Left lung (tissue), 10 donors: ENCODE data around the gene RIMKLA. TPM values are rescaled to one million over a fixed set of nuclear protein-coding genes. Genes with fewer than 3 reads are reported as not detected.

Experiments used
- ATAC-seq: fragments of 200-7000 bp; cut with Tn5 transposase; one replicate; pipeline ENCODE4 v1.9.1; 2020; ENCODE audit warnings: moderate library complexity
- DNase-seq, 4 donors: peaks; one replicate each; pipeline ENCODE4 v3.0.0-alpha.2; 2013 to 2020
- H3K27ac ChIP-seq, 2 donors: fragments of 200-600 bp; sonication (generic) in 1 of 2; one replicate each; pipeline versions ENCODE4 v1.5.0 to v1.8.0; 2020 to 2021
- H3K27me3 ChIP-seq, 2 donors: fragments of 200-600 bp; sonication (generic) in 1 of 2; one replicate each; pipeline versions ENCODE4 v1.5.0 to v1.8.0; 2020 to 2021
- H3K36me3 ChIP-seq, 2 donors: fragments of 200-600 bp; sonication (generic) in 1 of 2; one replicate each; pipeline versions ENCODE4 v1.5.0 to v1.8.0; 2020 to 2021
- H3K4me1 ChIP-seq, 2 donors: fragments of 200-600 bp; one replicate each; pipeline ENCODE4 v1.8.0; 2021
- H3K4me3 ChIP-seq, 2 donors: fragments of 200-600 bp; sonication (generic) in 1 of 2; one replicate each; pipeline versions ENCODE4 v1.5.0 to v1.8.0; 2020 to 2021; ENCODE audit warnings: mild to moderate bottlenecking in 1 of 2
- H3K9me3 ChIP-seq, 2 donors: fragments of 200-600 bp; sonication (generic) in 1 of 2; one replicate each; pipeline versions ENCODE4 v1.5.0 to v1.8.0; 2020 to 2021
- intact Hi-C, 2 donors: fragments of 100-400 bp; cut with DNase I; formaldehyde crosslinking; loops; one replicate each; pipeline versions ENCODE4 v1.11.2 to v1.14.2; 2022
- polyA plus RNA-seq, 6 donors: library from polyadenylated mRNA; unstranded; fragments of 120-200 nt; gene quantifications; one replicate each; pipeline ENCODE4 v1.2.1, GENCODE V29; 2013; ENCODE audit not compliant: insufficient read length in 6 of 6
- total RNA-seq, 2 donors: library from RNA; stranded (reverse); fragmentation: NEBNext Ultra II Directional; extraction: Animal tissue kit (Norgen Biotek cat#: 25700); gene quantifications; one replicate each; pipeline ENCODE4 v1.2.1, GENCODE V29; 2021
- TF ChIP-seq, protein P1 (sequence below), 2 donors: fragments of 200-600 bp; sonication (generic) in 1 of 2; IDR thresholded peaks; one replicate each; pipeline versions ENCODE4 v1.5.0 to v1.8.0; 2021; ENCODE audit warnings: antibody characterized with exemption in 2 of 2
- donor health status: DM: no; HTN: yes; CAD: no.
- donor health status: DM: no; HTN: no; CAD: no.

The RIMKLA gene
- total and polyA plus RNA-seq, 8 donors = 0.40 to 11.4 (median 0.78) TPM

DNA sequence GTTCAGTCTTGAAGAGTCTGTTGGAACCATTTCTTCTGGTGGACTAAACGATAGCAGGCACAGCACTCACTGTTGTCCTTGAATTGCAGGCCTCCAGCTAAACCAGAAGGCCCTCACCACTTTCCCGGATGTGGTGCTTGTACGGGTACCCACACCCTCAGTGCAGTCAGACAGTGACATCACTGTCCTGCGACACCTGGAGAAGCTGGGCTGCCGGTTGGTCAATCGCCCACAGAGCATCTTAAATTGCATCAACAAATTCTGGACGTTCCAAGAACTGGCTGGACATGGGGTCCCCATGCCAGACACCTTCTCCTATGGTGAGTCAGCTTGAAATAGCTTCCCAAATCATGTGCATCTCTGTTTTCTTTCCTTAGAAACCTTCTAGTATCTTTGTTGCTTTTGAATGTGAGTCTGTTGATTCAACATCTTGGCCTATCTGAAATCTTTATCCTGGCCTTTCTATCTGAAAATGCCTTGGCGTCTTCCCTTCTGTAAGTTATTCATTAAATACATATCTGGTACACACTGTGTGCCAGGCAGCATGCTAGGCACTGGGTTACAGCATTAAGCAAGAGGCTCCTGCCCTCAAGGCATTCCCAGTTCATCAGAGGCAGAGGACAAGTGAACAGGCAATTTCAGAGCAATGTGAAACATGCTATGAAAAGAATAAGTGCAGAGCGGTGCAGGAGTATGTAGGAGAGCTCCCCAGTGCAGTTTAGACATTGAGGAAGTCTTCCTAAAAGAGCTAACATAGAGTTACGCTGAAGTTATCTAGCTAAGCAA is 18.9 kb downstream of the RIMKLA start:
- H3K4me3 ChIP-seq = no peak overlapping the region
- H3K9me3 ChIP-seq = no peaks in the 10 kb centered on the region
- no peaks in the 10 kb centered on the region for H3K4me1 ChIP-seq
- no peak for DNase-seq
- TF ChIP-seq, protein P1, sequence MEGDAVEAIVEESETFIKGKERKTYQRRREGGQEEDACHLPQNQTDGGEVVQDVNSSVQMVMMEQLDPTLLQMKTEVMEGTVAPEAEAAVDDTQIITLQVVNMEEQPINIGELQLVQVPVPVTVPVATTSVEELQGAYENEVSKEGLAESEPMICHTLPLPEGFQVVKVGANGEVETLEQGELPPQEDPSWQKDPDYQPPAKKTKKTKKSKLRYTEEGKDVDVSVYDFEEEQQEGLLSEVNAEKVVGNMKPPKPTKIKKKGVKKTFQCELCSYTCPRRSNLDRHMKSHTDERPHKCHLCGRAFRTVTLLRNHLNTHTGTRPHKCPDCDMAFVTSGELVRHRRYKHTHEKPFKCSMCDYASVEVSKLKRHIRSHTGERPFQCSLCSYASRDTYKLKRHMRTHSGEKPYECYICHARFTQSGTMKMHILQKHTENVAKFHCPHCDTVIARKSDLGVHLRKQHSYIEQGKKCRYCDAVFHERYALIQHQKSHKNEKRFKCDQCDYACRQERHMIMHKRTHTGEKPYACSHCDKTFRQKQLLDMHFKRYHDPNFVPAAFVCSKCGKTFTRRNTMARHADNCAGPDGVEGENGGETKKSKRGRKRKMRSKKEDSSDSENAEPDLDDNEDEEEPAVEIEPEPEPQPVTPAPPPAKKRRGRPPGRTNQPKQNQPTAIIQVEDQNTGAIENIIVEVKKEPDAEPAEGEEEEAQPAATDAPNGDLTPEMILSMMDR (IDR thresholded peaks at IDR 0.05) = no peak
- no peaks in the 10 kb centered on the region for H3K27me3 ChIP-seq
- intact Hi-C loops = no loop called here
- H3K36me3 ChIP-seq = no peaks in the 10 kb centered on the region
- H3K27ac ChIP-seq = no peak overlapping the region
- no peak for ATAC-seq

DNA sequence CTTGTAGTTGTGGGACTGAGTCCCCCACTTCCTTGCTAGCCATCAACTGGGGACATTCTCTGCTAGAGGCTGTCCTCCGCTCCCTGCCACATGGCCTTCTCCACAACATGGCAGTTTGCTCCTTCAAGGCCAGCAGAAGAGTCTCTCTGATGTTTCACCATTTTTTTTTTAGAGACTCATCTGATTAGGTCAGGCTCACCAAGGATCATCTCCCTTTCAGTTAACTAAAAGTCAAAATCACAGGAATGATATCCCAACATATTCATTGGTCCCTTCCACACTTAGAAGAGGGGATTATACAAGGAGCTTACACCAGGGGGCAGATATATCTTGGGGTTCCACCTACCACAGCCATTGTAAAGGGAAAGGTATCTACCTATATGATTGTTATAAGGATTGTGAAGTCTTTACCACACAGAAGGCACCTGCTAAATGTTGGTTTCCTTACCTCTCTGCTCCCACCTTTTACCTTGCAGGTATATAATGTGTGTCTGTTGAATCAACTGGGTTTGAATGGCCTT is 23.3 kb downstream of the RIMKLA start:
- Histone ChIP-seq H3K4me1 (no peaks in the 10 kb centered on the region), H3K9me3 (no peaks in the 10 kb centered on the region), H3K36me3 (no peaks in the 10 kb centered on the region), H3K4me3 (no peak overlapping the region), H3K27ac (no peak overlapping the region), H3K27me3 (no peaks in the 10 kb centered on the region)
- ATAC-seq (no peak), DNase-seq (no peak)
- TF ChIP-seq, protein P1 (IDR thresholded peaks at IDR 0.05) = no peak
- intact Hi-C loops = no loop called here

DNA sequence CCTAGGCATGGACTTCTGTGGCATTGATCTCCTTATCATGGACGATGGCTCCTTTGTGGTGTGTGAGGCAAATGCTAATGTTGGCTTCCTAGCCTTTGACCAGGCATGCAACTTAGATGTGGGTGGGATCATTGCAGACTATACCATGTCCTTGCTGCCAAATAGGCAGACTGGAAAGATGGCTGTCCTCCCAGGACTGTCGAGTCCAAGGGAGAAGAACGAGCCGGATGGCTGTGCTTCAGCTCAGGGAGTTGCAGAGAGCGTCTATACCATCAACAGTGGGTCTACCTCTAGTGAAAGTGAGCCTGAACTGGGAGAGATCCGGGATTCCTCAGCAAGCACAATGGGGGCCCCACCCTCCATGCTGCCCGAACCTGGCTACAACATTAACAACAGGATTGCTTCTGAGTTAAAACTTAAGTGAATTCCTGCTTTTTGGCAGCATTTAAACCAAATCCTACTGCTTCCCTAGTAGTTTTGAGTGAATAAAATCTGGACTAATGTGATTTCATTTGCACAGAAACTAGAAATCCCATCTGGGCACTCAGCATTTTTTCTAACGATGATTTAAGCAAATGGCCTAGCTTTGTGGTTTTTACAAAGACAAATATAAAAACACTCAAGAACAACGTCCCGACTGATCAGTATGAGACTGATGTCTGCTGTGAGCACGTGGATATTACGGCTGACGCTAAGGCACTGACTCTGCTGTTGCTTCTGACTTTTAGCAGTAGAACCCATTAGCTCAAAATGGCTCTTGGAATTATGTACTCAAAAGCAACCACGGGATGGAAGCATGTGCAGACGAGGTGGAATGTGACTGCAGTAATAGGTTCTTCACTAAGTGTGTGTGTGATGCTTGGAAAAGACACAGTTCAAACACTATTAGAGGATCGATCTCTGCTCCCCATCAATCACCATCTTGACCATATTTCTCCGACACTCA is 34.2 kb downstream of the RIMKLA start:
- H3K4me1 ChIP-seq = no peaks in the 10 kb centered on the region
- TF ChIP-seq, protein P1 (IDR thresholded peaks at IDR 0.05) = no peak
- H3K4me3 ChIP-seq = no peak overlapping the region
- DNase-seq (no peak), ATAC-seq (no peak)
- H3K27me3 ChIP-seq = no peaks in the 10 kb centered on the region
- H3K27ac ChIP-seq = no peak overlapping the region
- no peaks in the 10 kb centered on the region for H3K36me3 ChIP-seq
- intact Hi-C loops = no loop called here
- no peaks in the 10 kb centered on the region for H3K9me3 ChIP-seq

DNA sequence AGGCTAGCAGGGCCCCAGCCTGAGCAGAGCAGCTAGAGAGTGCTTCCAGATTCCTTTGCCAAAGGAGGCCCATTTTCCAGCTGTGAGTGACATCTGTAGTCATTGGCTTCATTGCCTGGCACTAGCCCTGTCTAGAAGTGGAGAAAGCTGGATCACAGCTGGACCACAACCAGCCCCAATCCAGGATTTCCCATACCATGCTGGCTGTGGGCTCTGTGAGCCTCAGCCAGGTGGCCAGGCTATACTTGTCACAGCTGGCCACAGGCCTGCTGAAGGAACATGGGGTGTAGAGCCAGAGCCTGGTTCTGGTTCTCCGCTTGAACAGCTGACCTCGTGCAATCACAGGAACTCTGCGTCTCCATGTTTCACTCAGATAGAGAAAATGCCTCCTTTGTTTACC is 36.6 kb downstream of the RIMKLA start:
- peak in 1 of 4 donors; percentile 32 for DNase-seq

More for the DNA sequence above, 36.6 kb downstream of the RIMKLA start:
- no peak overlapping the region for H3K27ac ChIP-seq
- no peaks in the 10 kb centered on the region for H3K27me3 ChIP-seq
- ATAC-seq = no peak
- TF ChIP-seq, protein P1 (IDR thresholded peaks at IDR 0.05) = no peak
- no peaks in the 10 kb centered on the region for H3K36me3 ChIP-seq
- intact Hi-C loops = no loop called here
- H3K4me1 ChIP-seq = peaks cover 0 to 4% of the 10 kb centered on the region in 2 donors
- H3K9me3 ChIP-seq = no peaks in the 10 kb centered on the region
- H3K4me3 ChIP-seq = no peak overlapping the region
